ENCODE measurements around the gene CDK5.

CDK5 gene

GRCh38 chr7:151057506-151057988, at the start of gene CDK5:
Gene CDK5, minus strand, starts transcription at chr7:151057897. Its CDS starts 49 bp downstream, at chr7:151057848.
- no peak for DNase-seq (ENCODE audit: low read depth in 2 of 2)

- DNase-seq (ENCODE audit: low read depth in 2 of 2): no peak
These were observed 46.9 kb upstream of the CDK5 start for GRCh38 chr7:151104411-151105235.

- DNase-seq (ENCODE audit: low read depth in 2 of 2): no peak
These were observed 46.3 kb upstream of the CDK5 start for GRCh38 chr7:151103973-151104372.

GRCh38 chr7:151102991-151103390, 45.3 kb upstream of the CDK5 start:
- no peak for DNase-seq (ENCODE audit: low read depth in 2 of 2)

GRCh38 chr7:151101621-151102396, 44.1 kb upstream of the CDK5 start:
- no peak for DNase-seq (ENCODE audit: low read depth in 2 of 2)

GRCh38 chr7:151100921-151101320, 43.2 kb upstream of the CDK5 start:
- DNase-seq (ENCODE audit: low read depth in 2 of 2): no peak

GRCh38 chr7:151099486-151100211, 42.0 kb upstream of the CDK5 start:
- DNase-seq (ENCODE audit: low read depth in 2 of 2): no peak

- no peak for DNase-seq (ENCODE audit: low read depth in 2 of 2)
These were observed 38.3 kb upstream of the CDK5 start for GRCh38 chr7:151095828-151096475.

- no peak for DNase-seq (ENCODE audit: low read depth in 2 of 2)
These were observed 37.6 kb upstream of the CDK5 start for GRCh38 chr7:151095123-151095797.

GRCh38 chr7:151094675-151095074, 37.0 kb upstream of the CDK5 start:
- DNase-seq (ENCODE audit: low read depth in 2 of 2): no peak

- no peak for DNase-seq (ENCODE audit: low read depth in 2 of 2)
These were observed 36.1 kb upstream of the CDK5 start for GRCh38 chr7:151093748-151094147.

GRCh38 chr7:151091988-151092387, 34.3 kb upstream of the CDK5 start:
- DNase-seq (ENCODE audit: low read depth in 2 of 2): no peak

GRCh38 chr7:151091431-151091830, 33.7 kb upstream of the CDK5 start:
- DNase-seq (ENCODE audit: low read depth in 2 of 2): no peak

- DNase-seq (ENCODE audit: low read depth in 2 of 2): no peak
These were observed 33.3 kb upstream of the CDK5 start for GRCh38 chr7:151091003-151091402.

- DNase-seq (ENCODE audit: low read depth in 2 of 2): no peak
These were observed 32.4 kb upstream of the CDK5 start for GRCh38 chr7:151089893-151090730.

GRCh38 chr7:151088856-151089699, 31.4 kb upstream of the CDK5 start:
- DNase-seq (ENCODE audit: low read depth in 2 of 2): no peak

GRCh38 chr7:151088019-151088855, 30.5 kb upstream of the CDK5 start:
- DNase-seq (ENCODE audit: low read depth in 2 of 2): no peak
